Spleen (tissue), 7 donors: ENCODE results near the gene CIB1.

Experiments
- POLR2A ChIP-seq, 3 donors: fragments of 450-650 bp; IDR thresholded peaks; one replicate each; pipeline ENCODE4 v1.5.1; 2017; ENCODE audit warnings: antibody characterized with exemption in 3 of 3, mild to moderate bottlenecking in 1 of 3
- POLR2AphosphoS5 ChIP-seq, 3 donors: sonication (generic); formaldehyde crosslinking; IDR thresholded peaks; one replicate each; pipeline ENCODE4 v1.5.1; 2017; ENCODE audit warnings: antibody characterized with exemption in 3 of 3
- TF ChIP-seq, protein P1 (sequence below), 11 experiments: fragments of 200-600 bp in 7 of 11; fragments of 450-650 bp in 4 of 11; sonication (generic) in 4 of 11; IDR thresholded peaks in 8 of 11; conservative IDR thresholded peaks in 3 of 11; 1 replicate in 7 of 11; 2 replicates in 4 of 11; pipeline versions ENCODE4 v1.4.0 to v1.8.0; 2016 to 2021; ENCODE audit warnings: antibody characterized with exemption in 11 of 11, inconsistent platforms in 4 of 11, mild to moderate bottlenecking in 1 of 11
- donor health status: DM: no; HTN: no; CAD: no; lungs with moderate emphysema.
- donor health status: DM: no; HTN: no; CAD: no.
- donor health status: DM: no; HTN: no; CAD: no.

DNA sequence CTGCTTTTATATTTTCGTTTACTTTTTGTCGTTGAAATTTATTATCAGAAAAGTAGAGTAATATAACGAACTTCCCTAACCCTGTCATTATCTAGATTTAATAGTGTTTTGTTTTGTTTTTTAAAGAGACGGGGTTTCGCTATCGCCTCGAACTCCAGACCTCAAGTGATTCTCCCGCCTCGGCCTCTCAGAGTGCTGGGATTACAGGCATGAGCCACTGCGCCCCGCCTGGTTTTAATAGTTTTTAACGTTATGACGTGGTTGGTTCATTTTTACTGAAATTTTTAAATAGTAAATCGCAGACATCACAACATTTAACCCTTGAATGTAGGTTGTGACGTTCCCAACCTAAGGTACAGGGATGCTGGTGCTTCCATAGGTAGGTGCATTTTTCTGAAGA lies 32.7 kb upstream of the CIB1 start:
- TF ChIP-seq, protein P1, sequence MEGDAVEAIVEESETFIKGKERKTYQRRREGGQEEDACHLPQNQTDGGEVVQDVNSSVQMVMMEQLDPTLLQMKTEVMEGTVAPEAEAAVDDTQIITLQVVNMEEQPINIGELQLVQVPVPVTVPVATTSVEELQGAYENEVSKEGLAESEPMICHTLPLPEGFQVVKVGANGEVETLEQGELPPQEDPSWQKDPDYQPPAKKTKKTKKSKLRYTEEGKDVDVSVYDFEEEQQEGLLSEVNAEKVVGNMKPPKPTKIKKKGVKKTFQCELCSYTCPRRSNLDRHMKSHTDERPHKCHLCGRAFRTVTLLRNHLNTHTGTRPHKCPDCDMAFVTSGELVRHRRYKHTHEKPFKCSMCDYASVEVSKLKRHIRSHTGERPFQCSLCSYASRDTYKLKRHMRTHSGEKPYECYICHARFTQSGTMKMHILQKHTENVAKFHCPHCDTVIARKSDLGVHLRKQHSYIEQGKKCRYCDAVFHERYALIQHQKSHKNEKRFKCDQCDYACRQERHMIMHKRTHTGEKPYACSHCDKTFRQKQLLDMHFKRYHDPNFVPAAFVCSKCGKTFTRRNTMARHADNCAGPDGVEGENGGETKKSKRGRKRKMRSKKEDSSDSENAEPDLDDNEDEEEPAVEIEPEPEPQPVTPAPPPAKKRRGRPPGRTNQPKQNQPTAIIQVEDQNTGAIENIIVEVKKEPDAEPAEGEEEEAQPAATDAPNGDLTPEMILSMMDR (IDR thresholded peaks at IDR 0.05 in 8 of 11, conservative IDR thresholded peaks at IDR 0.05 in 3 of 11): no peak
- TF ChIP-seq POLR2AphosphoS5 (IDR thresholded peaks at IDR 0.05): no peak
- TF ChIP-seq POLR2A (IDR thresholded peaks at IDR 0.05): no peak
